NT2/D1 (cell line): Measurements from ENCODE around the gene MKLN1.

Experiments used
- DNase-seq: peaks from one replicate; pipeline ENCODE4 v3.0.0-alpha.2; 2011; ENCODE audit warnings: low read depth, low spot score
- H3K27me3 ChIP-seq: 2 replicates; pipeline ENCODE4 v1.6.0; 2011; ENCODE audit warnings: mild to moderate bottlenecking; ENCODE audit not compliant: insufficient read length, insufficient read depth
- H3K36me3 ChIP-seq: 2 replicates; pipeline ENCODE4 v1.6.1; 2011; ENCODE audit warnings: mild to moderate bottlenecking, low read length, mixed read lengths; ENCODE audit not compliant: insufficient read depth, insufficient read length
- H3K4me1 ChIP-seq: 2 replicates; pipeline ENCODE4 v1.5.1; 2011; ENCODE audit not compliant: insufficient read depth, insufficient read length
- H3K4me3 ChIP-seq: 2 replicates; pipeline ENCODE4 v1.5.1; 2011; ENCODE audit warnings: low read depth; ENCODE audit not compliant: insufficient read length
- H3K9ac ChIP-seq: 2 replicates; pipeline ENCODE4 v1.6.0; 2011; ENCODE audit warnings: low read depth; ENCODE audit not compliant: insufficient read length
- H3K9me3 ChIP-seq: 2 replicates; pipeline ENCODE4 v1.5.1; 2011; ENCODE audit warnings: mild to moderate bottlenecking, low read length; ENCODE audit not compliant: insufficient read depth
- SUZ12 ChIP-seq: IDR thresholded peaks from 2 replicates; pipeline ENCODE4 v1.6.1; 2011; ENCODE audit not compliant: insufficient read length, insufficient read depth; ENCODE audit errors: extremely low read depth
- YY1 ChIP-seq: IDR thresholded peaks from 2 replicates; pipeline ENCODE4 v1.6.1; 2011; ENCODE audit not compliant: insufficient read length, insufficient read depth
- ZNF274 ChIP-seq: IDR thresholded peaks from 2 replicates; pipeline ENCODE4 v1.6.1; 2011; ENCODE audit warnings: mild to moderate bottlenecking, low read depth, low read length

The MKLN1 gene

GRCh38 chr7:131431289-131431688 lies 103.6 kb downstream of the MKLN1 start:
- Histone ChIP-seq H3K27me3 (no peaks in the 10 kb centered on the region), H3K4me1 (no peaks in the 10 kb centered on the region), H3K4me3 (no peak overlapping the region), H3K9ac (no peak overlapping the region), H3K9me3 (no peaks in the 10 kb centered on the region), H3K36me3 (peaks cover 16% of the 10 kb centered on the region)
- no peak for TF ChIP-seq SUZ12
- no peak for DNase-seq

GRCh38 chr7:131431756-131432155 lies 104.1 kb downstream of the MKLN1 start:
- Histone ChIP-seq H3K9me3 (no peaks in the 10 kb centered on the region), H3K4me3 (no peak overlapping the region), H3K9ac (no peak overlapping the region), H3K36me3 (peaks cover 16% of the 10 kb centered on the region), H3K27me3 (no peaks in the 10 kb centered on the region), H3K4me1 (no peaks in the 10 kb centered on the region)
- DNase-seq: no peak
- TF ChIP-seq YY1 (no peak), ZNF274 (no peak), SUZ12 (no peak)

- no peak for DNase-seq
- no peaks in the 10 kb centered on the region for H3K4me1 ChIP-seq
- H3K36me3 ChIP-seq: peaks cover 30% of the 10 kb centered on the region
- no peak overlapping the region for H3K4me3 ChIP-seq
- no peak for TF ChIP-seq YY1
- no peak for TF ChIP-seq SUZ12
- TF ChIP-seq ZNF274: no peak
- no peaks in the 10 kb centered on the region for H3K9me3 ChIP-seq
- no peak overlapping the region for H3K9ac ChIP-seq
- no peaks in the 10 kb centered on the region for H3K27me3 ChIP-seq
Measured at GRCh38 chr7:131436384-131436783, 108.7 kb downstream of the MKLN1 start.

GRCh38 chr7:131438969-131439368 lies 111.3 kb downstream of the MKLN1 start:
- Histone ChIP-seq H3K9me3 (no peaks in the 10 kb centered on the region), H3K9ac (no peak overlapping the region), H3K4me1 (no peaks in the 10 kb centered on the region), H3K27me3 (no peaks in the 10 kb centered on the region), H3K36me3 (peaks cover 28% of the 10 kb centered on the region), H3K4me3 (no peak overlapping the region)
- TF ChIP-seq YY1: no peak
- TF ChIP-seq SUZ12: no peak
- DNase-seq: no peak

GRCh38 chr7:131443496-131443895 lies 115.8 kb downstream of the MKLN1 start:
- no peaks in the 10 kb centered on the region for H3K27me3 ChIP-seq
- H3K4me1 ChIP-seq: no peaks in the 10 kb centered on the region
- DNase-seq: no peak
- H3K36me3 ChIP-seq: peaks cover 26% of the 10 kb centered on the region
- no peak overlapping the region for H3K4me3 ChIP-seq
- H3K9ac ChIP-seq: no peak overlapping the region
- TF ChIP-seq YY1 (no peak), ZNF274 (no peak), SUZ12 (no peak)
- no peaks in the 10 kb centered on the region for H3K9me3 ChIP-seq

- no peak for TF ChIP-seq YY1
- no peak for TF ChIP-seq ZNF274
- TF ChIP-seq SUZ12: no peak
- no peak overlapping the region for H3K9ac ChIP-seq
- H3K9me3 ChIP-seq: no peaks in the 10 kb centered on the region
- H3K4me3 ChIP-seq: no peak overlapping the region
- no peak for DNase-seq
- peaks cover 15% of the 10 kb centered on the region for H3K36me3 ChIP-seq
- H3K27me3 ChIP-seq: no peaks in the 10 kb centered on the region
- no peaks in the 10 kb centered on the region for H3K4me1 ChIP-seq
Measured at GRCh38 chr7:131444683-131445082, 117.0 kb downstream of the MKLN1 start.

GRCh38 chr7:131449373-131449902 lies 121.8 kb downstream of the MKLN1 start:
- TF ChIP-seq ZNF274 (no peak), SUZ12 (no peak), YY1 (no peak)
- no peak overlapping the region for H3K9ac ChIP-seq
- H3K9me3 ChIP-seq: no peaks in the 10 kb centered on the region
- H3K36me3 ChIP-seq: peaks cover 15% of the 10 kb centered on the region
- H3K27me3 ChIP-seq: no peaks in the 10 kb centered on the region
- no peak overlapping the region for H3K4me3 ChIP-seq
- H3K4me1 ChIP-seq: no peaks in the 10 kb centered on the region
- DNase-seq: no peak

- no peaks in the 10 kb centered on the region for H3K27me3 ChIP-seq
- H3K4me1 ChIP-seq: no peaks in the 10 kb centered on the region
- no peak for TF ChIP-seq ZNF274
- no peak for TF ChIP-seq YY1
- TF ChIP-seq SUZ12: no peak
- H3K4me3 ChIP-seq: no peak overlapping the region
- H3K9me3 ChIP-seq: no peaks in the 10 kb centered on the region
- DNase-seq: no peak
- no peak overlapping the region for H3K9ac ChIP-seq
- H3K36me3 ChIP-seq: peaks cover 8% of the 10 kb centered on the region
Measured at GRCh38 chr7:131454498-131454897, 126.8 kb downstream of the MKLN1 start.
